Esophagus muscularis mucosa (tissue), 4 donors: Measurements from ENCODE around the gene MRPL32.

ENCODE experiments used
- EP300 ChIP-seq: sonication (generic); formaldehyde crosslinking; IDR thresholded peaks from one replicate; pipeline ENCODE4 v1.6.1; 2017; ENCODE audit warnings: antibody characterized with exemption
- POLR2A ChIP-seq: fragments of 450-650 bp; IDR thresholded peaks from one replicate; pipeline ENCODE4 v1.6.1; 2017; ENCODE audit warnings: antibody characterized with exemption, moderate library complexity, mild to moderate bottlenecking, low read depth
- TF ChIP-seq, protein P1 (sequence below), 3 experiments: fragments of 200-600 bp in 2 of 3; fragments of 450-650 bp in 1 of 3; sonication (generic) in 2 of 3; IDR thresholded peaks; one replicate each; pipeline ENCODE4 v1.5.1; 2017 to 2019; ENCODE audit warnings: antibody characterized with exemption in 3 of 3, mild to moderate bottlenecking in 2 of 3, moderate library complexity in 1 of 3

DNA sequence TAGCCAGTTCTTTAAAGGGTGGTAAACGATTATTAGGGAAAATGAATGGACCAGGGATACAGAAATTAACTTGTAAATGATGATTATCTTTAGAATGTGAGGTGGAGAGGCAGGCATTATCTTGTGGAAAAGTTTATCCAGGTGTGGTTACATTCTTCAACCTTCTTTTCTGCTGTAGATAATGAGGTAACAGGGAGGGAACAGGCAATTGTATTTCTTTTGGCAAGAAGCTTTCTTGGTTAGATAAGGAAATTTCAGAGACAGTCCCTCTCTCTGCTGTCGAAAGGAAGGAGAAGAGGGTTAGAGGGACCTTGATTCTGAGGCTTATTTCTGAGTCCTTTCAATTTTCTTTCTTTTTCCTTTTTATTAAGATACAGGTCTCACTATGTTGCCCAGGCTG lies 32.1 kb downstream of the MRPL32 start:
- TF ChIP-seq, protein P1, sequence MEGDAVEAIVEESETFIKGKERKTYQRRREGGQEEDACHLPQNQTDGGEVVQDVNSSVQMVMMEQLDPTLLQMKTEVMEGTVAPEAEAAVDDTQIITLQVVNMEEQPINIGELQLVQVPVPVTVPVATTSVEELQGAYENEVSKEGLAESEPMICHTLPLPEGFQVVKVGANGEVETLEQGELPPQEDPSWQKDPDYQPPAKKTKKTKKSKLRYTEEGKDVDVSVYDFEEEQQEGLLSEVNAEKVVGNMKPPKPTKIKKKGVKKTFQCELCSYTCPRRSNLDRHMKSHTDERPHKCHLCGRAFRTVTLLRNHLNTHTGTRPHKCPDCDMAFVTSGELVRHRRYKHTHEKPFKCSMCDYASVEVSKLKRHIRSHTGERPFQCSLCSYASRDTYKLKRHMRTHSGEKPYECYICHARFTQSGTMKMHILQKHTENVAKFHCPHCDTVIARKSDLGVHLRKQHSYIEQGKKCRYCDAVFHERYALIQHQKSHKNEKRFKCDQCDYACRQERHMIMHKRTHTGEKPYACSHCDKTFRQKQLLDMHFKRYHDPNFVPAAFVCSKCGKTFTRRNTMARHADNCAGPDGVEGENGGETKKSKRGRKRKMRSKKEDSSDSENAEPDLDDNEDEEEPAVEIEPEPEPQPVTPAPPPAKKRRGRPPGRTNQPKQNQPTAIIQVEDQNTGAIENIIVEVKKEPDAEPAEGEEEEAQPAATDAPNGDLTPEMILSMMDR (IDR thresholded peaks at IDR 0.05) = no peak
- TF ChIP-seq EP300 (no peak), POLR2A (no peak)
